GM23338 (cell line): Measurements from ENCODE around the gene DLG4. TPM values are rescaled to one million over a fixed set of nuclear protein-coding genes. Genes with fewer than 3 reads are reported as not detected.

Experiments used
- ATAC-seq: fragments of 200-7000 bp; cut with Tn5 transposase; 3 replicates; pipeline ENCODE4 v1.9.1; 2020
- DNase-seq: peaks from one replicate; pipeline ENCODE4 v3.0.0-alpha.2; 2015; ENCODE audit warnings: low spot score
- H2AFZ ChIP-seq: fragments of 200-600 bp; sonication (generic); 2 replicates; pipeline ENCODE4 v1.8.0; 2016; ENCODE audit warnings: antibody characterized with exemption, mild to moderate bottlenecking, moderate library complexity
- H3F3A ChIP-seq: fragments of 200-600 bp; sonication (generic); replicated peaks from 2 replicates; pipeline ENCODE4 v1.8.0; 2017; ENCODE audit warnings: antibody characterized with exemption, mixed run types, low read depth
- H3K27ac ChIP-seq: fragments of 200-600 bp; sonication (generic); 2 replicates; pipeline ENCODE4 v1.6.1; 2016; ENCODE audit warnings: low read depth
- H3K27me3 ChIP-seq: fragments of 200-600 bp; sonication (generic); 2 replicates; pipeline ENCODE4 v1.8.0; 2016; ENCODE audit warnings: mild to moderate bottlenecking, mixed run types, moderate library complexity; ENCODE audit not compliant: insufficient read depth
- H3K36me3 ChIP-seq: fragments of 200-600 bp; sonication (generic); 2 replicates; pipeline ENCODE4 v1.8.0; 2016; ENCODE audit warnings: mild to moderate bottlenecking; ENCODE audit not compliant: insufficient read depth
- H3K4me1 ChIP-seq: fragments of 200-600 bp; sonication (generic); 2 replicates; pipeline ENCODE4 v1.8.0; 2016; ENCODE audit warnings: mild to moderate bottlenecking, moderate library complexity; ENCODE audit not compliant: insufficient read depth
- H3K4me2 ChIP-seq: fragments of 200-600 bp; sonication (generic); 2 replicates; pipeline ENCODE4 v1.7.1; 2017; ENCODE audit warnings: mixed run types
- H3K4me3 ChIP-seq: fragments of 200-600 bp; sonication (generic); 2 replicates; pipeline ENCODE4 v1.6.1; 2016; ENCODE audit warnings: mixed run types
- H3K79me2 ChIP-seq: fragments of 200-600 bp; sonication (generic); replicated peaks from 2 replicates; pipeline ENCODE4 v1.8.0; 2017; ENCODE audit warnings: mild to moderate bottlenecking; ENCODE audit not compliant: insufficient read depth
- H3K9me2 ChIP-seq: fragments of 200-600 bp; sonication (generic); 2 replicates; pipeline ENCODE4 v1.8.0; 2017; ENCODE audit not compliant: insufficient read depth
- H4K20me1 ChIP-seq: fragments of 200-600 bp; sonication (generic); replicated peaks from 2 replicates; pipeline ENCODE4 v1.8.0; 2017; ENCODE audit warnings: mild to moderate bottlenecking; ENCODE audit not compliant: insufficient read depth
- H3K27ac Mint-ChIP-seq: 2 replicates; pipeline ENCODE4 v1.8.0; 2020; ENCODE audit warnings: inconsistent platforms, mild to moderate bottlenecking, moderate library complexity, mixed read lengths
- H3K27me3 Mint-ChIP-seq: 3 replicates; pipeline ENCODE4 v1.8.0; 2022; ENCODE audit warnings: low read depth, mild to moderate bottlenecking, moderate library complexity, mixed read lengths, inconsistent platforms; ENCODE audit not compliant: insufficient read depth, poor library complexity
- H3K36me3 Mint-ChIP-seq: 3 replicates; pipeline ENCODE4 v1.8.0; 2021; ENCODE audit warnings: low read depth, mild to moderate bottlenecking, inconsistent platforms, moderate library complexity, mixed read lengths
- H3K4me1 Mint-ChIP-seq: 3 replicates; pipeline ENCODE4 v1.8.0; 2020; ENCODE audit warnings: mild to moderate bottlenecking, inconsistent platforms, mixed read lengths
- H3K4me3 Mint-ChIP-seq: 3 replicates; pipeline ENCODE4 v1.8.0; 2021; ENCODE audit warnings: moderate library complexity, mild to moderate bottlenecking, inconsistent platforms, mixed read lengths
- H3K9me3 Mint-ChIP-seq: 3 replicates; pipeline ENCODE4 v1.8.0; 2020; ENCODE audit warnings: moderate library complexity, mild to moderate bottlenecking, inconsistent platforms, mixed read lengths
- CREB1 ChIP-seq: fragments of 250-450 bp; sonication (Bioruptor Pico); IDR thresholded peaks from 2 replicates; pipeline ENCODE4 v1.5.0; 2020; ENCODE audit warnings: low read depth, mild to moderate bottlenecking, moderate library complexity
- EZH2 ChIP-seq: fragments of 200-600 bp; sonication (generic); IDR thresholded peaks from one replicate; pipeline ENCODE4 v1.8.0; 2017; ENCODE audit warnings: antibody characterized with exemption, mild to moderate bottlenecking, low read depth; ENCODE audit not compliant: unreplicated experiment
- EZH2phosphoT487 ChIP-seq: fragments of 200-600 bp; sonication (generic); IDR thresholded peaks from one replicate; pipeline ENCODE4 v1.8.1; 2018; ENCODE audit warnings: antibody characterized with exemption; ENCODE audit not compliant: unreplicated experiment
- POLR2AphosphoS5 ChIP-seq: IDR thresholded peaks from 2 replicates; pipeline ENCODE4 v1.6.1; 2016; ENCODE audit warnings: antibody characterized with exemption, low read depth
- ZNF331 ChIP-seq: fragments of 250-450 bp; sonication (Bioruptor Pico); IDR thresholded peaks from 2 replicates; pipeline ENCODE4 v1.5.0; 2020; ENCODE audit warnings: low read depth, mild to moderate bottlenecking, moderate library complexity
- polyA plus RNA-seq: library from polyadenylated mRNA; unstranded; fragments of >200 nt; fragmentation: Nextera tagmentation; extraction: Ambion mirVana; gene quantifications from 2 replicates; pipeline ENCODE4 v1.2.1, GENCODE V29; 2016
- total RNA-seq: library from RNA; depleted of rRNA; stranded (reverse); fragments of >200 nt; shearing (Covaris generic); gene quantifications from 2 replicates; pipeline ENCODE4 v1.2.3, GENCODE V29; 2014
- TF ChIP-seq, protein P1 (sequence below): fragments of 250-450 bp; sonication (Bioruptor Pico); IDR thresholded peaks from 2 replicates; pipeline ENCODE4 v1.5.0; 2020; ENCODE audit warnings: mild to moderate bottlenecking, moderate library complexity
- TF ChIP-seq, protein P2 (sequence below): IDR thresholded peaks from 2 replicates; pipeline ENCODE4 v1.6.1; 2016; ENCODE audit warnings: antibody characterized with exemption
- TF ChIP-seq, protein P3 (sequence below), 2 experiments: fragments of 200-600 bp in 1 of 2; sonication (generic) in 1 of 2; conservative IDR thresholded peaks; 2 replicates each; pipeline versions ENCODE4 v1.5.1 to v1.6.1; 2016 to 2017; ENCODE audit warnings: antibody characterized with exemption in 2 of 2, low read depth in 2 of 2, mild to moderate bottlenecking in 2 of 2, moderate library complexity in 1 of 2

Gene DLG4
- total and polyA plus RNA-seq, 2 experiments from 2014 or later: 11.1 to 31.0 TPM

DNA sequence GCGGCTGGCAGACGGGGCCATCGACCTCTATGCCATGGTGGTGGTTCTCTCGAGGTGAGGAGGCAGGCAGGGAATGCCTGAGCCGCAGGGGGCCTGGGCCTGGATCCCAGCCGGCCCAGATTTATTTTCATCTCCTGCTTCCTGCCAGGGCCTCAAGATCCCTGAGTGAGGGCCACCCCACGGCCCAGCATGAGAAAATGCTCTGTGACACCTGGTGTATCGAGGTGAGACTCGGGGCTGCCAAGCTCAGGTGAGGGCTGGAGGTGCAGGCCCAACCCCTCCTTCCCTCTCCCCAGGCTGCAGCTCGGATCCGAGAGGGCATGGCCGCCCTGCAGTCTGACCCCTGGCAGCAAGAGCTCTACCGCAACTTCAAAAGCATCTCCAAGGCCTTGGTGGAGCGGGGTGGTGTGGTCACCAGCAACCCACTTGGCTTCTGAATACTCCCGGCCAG, 5.0 kb upstream of the DLG4 start (continued):
- TF ChIP-seq, protein P1, sequence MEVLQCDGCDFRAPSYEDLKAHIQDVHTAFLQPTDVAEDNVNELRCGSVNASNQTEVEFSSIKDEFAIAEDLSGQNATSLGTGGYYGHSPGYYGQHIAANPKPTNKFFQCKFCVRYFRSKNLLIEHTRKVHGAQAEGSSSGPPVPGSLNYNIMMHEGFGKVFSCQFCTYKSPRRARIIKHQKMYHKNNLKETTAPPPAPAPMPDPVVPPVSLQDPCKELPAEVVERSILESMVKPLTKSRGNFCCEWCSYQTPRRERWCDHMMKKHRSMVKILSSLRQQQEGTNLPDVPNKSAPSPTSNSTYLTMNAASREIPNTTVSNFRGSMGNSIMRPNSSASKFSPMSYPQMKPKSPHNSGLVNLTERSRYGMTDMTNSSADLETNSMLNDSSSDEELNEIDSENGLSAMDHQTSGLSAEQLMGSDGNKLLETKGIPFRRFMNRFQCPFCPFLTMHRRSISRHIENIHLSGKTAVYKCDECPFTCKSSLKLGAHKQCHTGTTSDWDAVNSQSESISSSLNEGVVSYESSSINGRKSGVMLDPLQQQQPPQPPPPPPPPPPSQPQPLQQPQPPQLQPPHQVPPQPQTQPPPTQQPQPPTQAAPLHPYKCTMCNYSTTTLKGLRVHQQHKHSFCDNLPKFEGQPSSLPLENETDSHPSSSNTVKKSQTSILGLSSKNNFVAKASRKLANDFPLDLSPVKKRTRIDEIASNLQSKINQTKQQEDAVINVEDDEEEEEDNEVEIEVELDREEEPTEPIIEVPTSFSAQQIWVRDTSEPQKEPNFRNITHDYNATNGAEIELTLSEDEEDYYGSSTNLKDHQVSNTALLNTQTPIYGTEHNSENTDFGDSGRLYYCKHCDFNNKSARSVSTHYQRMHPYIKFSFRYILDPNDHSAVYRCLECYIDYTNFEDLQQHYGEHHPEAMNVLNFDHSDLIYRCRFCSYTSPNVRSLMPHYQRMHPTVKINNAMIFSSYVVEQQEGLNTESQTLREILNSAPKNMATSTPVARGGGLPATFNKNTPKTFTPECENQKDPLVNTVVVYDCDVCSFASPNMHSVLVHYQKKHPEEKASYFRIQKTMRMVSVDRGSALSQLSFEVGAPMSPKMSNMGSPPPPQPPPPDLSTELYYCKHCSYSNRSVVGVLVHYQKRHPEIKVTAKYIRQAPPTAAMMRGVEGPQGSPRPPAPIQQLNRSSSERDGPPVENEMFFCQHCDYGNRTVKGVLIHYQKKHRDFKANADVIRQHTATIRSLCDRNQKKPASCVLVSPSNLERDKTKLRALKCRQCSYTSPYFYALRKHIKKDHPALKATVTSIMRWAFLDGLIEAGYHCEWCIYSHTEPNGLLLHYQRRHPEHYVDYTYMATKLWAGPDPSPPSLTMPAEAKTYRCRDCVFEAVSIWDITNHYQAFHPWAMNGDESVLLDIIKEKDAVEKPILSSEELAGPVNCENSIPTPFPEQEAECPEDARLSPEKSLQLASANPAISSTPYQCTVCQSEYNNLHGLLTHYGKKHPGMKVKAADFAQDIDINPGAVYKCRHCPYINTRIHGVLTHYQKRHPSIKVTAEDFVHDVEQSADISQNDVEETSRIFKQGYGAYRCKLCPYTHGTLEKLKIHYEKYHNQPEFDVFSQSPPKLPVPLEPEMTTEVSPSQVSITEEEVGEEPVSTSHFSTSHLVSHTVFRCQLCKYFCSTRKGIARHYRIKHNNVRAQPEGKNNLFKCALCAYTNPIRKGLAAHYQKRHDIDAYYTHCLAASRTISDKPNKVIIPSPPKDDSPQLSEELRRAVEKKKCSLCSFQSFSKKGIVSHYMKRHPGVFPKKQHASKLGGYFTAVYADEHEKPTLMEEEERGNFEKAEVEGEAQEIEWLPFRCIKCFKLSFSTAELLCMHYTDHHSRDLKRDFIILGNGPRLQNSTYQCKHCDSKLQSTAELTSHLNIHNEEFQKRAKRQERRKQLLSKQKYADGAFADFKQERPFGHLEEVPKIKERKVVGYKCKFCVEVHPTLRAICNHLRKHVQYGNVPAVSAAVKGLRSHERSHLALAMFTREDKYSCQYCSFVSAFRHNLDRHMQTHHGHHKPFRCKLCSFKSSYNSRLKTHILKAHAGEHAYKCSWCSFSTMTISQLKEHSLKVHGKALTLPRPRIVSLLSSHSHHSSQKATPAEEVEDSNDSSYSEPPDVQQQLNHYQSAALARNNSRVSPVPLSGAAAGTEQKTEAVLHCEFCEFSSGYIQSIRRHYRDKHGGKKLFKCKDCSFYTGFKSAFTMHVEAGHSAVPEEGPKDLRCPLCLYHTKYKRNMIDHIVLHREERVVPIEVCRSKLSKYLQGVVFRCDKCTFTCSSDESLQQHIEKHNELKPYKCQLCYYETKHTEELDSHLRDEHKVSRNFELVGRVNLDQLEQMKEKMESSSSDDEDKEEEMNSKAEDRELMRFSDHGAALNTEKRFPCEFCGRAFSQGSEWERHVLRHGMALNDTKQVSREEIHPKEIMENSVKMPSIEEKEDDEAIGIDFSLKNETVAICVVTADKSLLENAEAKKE (CRISPR knock-in tag): no peak
- no peak for TF ChIP-seq CREB1 (CRISPR knock-in tag)

DNA sequence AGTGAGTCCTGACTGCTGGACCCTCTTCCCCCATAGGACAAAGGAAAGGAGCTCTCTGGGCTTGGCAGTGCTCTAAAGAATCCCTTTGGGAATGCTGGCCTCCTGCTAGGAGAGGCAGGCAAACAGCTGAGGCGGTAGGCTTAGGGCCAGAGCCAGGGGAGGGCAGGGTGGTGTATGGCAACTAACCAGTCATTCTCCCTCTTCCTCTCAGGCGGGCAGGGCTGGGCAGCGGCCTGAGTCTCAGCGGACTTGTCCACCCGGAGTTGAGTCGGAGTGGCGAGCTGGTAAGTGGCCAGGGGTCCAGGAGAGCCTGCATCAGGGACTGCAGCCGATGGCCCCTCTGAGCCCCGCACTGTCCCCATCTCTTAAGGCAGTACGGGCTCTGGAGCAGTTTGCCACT, 4.5 kb upstream of the DLG4 start:
- Histone ChIP-seq H3K27ac (no peak overlapping the region), H3F3A (peaks cover 17% of the 10 kb centered on the region), H3K9me2 (no peaks in the 10 kb centered on the region), H3K4me1 (peaks cover 12% of the 10 kb centered on the region), H3K4me3 (no peak overlapping the region), H3K36me3 (peaks cover 11% of the 10 kb centered on the region; the same call in 1 of the 2 replicates), H3K4me2 (no peak overlapping the region), H3K79me2 (no peaks in the 10 kb centered on the region; the same call in 1 of the 2 replicates), H4K20me1 (peaks cover 37% of the 10 kb centered on the region), H2AFZ (no peak overlapping the region), H3K27me3 (no peaks in the 10 kb centered on the region)
- H3K36me3 Mint-ChIP-seq: peaks cover 79% of the 10 kb centered on the region
- no peak overlapping the region; the same call in 2 of the 3 replicates for H3K4me3 Mint-ChIP-seq
- peaks cover 20% of the 10 kb centered on the region for H3K4me1 Mint-ChIP-seq
- H3K9me3 Mint-ChIP-seq: no peaks in the 10 kb centered on the region; the same call in 2 of the 3 replicates
- H3K27me3 Mint-ChIP-seq: peaks cover 45% of the 10 kb centered on the region
- DNase-seq (no peak), ATAC-seq (no peak)
- peak overlapping the region; percentile 17; the same call in 1 of the 2 replicates for H3K27ac Mint-ChIP-seq
- TF ChIP-seq ZNF331 (CRISPR knock-in tag) (no peak), POLR2AphosphoS5 (no peak), CREB1 (CRISPR knock-in tag) (no peak), EZH2 (no peak), EZH2phosphoT487 (no peak)
- TF ChIP-seq, protein P2, sequence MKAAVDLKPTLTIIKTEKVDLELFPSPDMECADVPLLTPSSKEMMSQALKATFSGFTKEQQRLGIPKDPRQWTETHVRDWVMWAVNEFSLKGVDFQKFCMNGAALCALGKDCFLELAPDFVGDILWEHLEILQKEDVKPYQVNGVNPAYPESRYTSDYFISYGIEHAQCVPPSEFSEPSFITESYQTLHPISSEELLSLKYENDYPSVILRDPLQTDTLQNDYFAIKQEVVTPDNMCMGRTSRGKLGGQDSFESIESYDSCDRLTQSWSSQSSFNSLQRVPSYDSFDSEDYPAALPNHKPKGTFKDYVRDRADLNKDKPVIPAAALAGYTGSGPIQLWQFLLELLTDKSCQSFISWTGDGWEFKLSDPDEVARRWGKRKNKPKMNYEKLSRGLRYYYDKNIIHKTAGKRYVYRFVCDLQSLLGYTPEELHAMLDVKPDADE: no peak
- TF ChIP-seq, protein P3, sequence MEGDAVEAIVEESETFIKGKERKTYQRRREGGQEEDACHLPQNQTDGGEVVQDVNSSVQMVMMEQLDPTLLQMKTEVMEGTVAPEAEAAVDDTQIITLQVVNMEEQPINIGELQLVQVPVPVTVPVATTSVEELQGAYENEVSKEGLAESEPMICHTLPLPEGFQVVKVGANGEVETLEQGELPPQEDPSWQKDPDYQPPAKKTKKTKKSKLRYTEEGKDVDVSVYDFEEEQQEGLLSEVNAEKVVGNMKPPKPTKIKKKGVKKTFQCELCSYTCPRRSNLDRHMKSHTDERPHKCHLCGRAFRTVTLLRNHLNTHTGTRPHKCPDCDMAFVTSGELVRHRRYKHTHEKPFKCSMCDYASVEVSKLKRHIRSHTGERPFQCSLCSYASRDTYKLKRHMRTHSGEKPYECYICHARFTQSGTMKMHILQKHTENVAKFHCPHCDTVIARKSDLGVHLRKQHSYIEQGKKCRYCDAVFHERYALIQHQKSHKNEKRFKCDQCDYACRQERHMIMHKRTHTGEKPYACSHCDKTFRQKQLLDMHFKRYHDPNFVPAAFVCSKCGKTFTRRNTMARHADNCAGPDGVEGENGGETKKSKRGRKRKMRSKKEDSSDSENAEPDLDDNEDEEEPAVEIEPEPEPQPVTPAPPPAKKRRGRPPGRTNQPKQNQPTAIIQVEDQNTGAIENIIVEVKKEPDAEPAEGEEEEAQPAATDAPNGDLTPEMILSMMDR (conservative IDR thresholded peaks at IDR 0.05; ENCODE audit: low read depth in 2 of 2): no peak
